ENCODE results near the gene SEC14L1.
"Not testable (repeated sequence)": the region's sequence is repeated elsewhere in the genome, so short reads cannot be mapped to it uniquely, and the experiment has no call there.

Gene SEC14L1

GRCh38 chr17:77142689-77143088, 1.9 kb downstream of the SEC14L1 start:
- DNase-seq (ENCODE audit: low read depth): no peak

DNA sequence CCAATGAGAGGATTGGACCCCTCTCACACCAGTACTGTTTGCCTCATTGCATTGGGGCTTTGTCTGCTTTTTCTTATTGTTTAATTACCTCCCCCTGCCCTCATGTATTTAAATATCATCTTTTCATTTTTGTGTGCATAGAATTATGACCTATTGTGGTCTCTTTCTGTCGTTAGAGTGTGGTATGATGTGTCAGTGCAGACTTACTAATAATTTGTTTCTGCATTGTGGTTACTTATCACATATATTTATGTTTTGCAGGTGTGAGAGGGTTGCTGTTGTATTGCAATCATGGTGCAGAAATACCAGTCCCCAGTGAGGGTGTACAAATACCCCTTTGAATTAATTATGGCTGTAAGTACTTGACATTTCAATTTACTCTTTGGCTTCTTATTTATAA, 2.5 kb downstream of the SEC14L1 start:
- no peak for DNase-seq (ENCODE audit: low read depth)

GRCh38 chr17:77144227-77144626, 3.5 kb downstream of the SEC14L1 start:
- DNase-seq (ENCODE audit: low read depth): no peak

GRCh38 chr17:77145224-77145611, 4.4 kb downstream of the SEC14L1 start:
- no peak for DNase-seq (ENCODE audit: low read depth)

DNA sequence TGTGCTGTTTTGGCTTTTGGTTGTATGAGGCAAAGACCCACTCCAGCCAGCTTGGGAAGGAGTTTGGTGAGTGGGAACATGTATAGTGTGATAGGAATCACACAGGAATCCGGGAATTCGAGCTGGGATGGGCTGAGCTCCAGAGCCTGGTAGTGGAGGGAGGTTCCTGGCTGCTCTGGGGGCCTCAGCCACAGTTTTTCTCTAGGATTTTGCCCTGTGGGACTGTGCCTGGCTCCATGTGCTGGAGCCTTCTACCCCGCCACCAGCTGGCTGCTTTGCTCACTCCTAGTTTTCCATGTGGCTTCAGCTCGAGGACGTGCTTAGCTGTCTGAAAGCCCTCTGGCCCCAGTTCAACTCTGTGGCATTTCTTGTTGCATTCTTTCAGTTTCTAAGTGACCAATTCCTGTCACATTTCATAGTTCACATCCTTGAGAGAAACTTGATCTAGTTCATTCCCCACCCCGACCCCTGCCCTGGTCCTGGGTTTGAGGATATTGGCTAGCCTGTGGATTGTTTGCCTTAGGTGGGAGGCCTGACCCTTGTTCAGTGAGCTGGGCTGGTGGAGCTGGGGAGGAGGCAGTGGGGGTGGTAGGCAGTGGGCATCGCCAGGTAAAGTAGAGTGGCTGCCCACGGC, 5.0 kb downstream of the SEC14L1 start:
- DNase-seq (ENCODE audit: low read depth): no peak

GRCh38 chr17:77146246-77146632, 5.5 kb downstream of the SEC14L1 start:
- DNase-seq (ENCODE audit: low read depth): no peak

GRCh38 chr17:77146882-77147281, 6.1 kb downstream of the SEC14L1 start:
- DNase-seq (ENCODE audit: low read depth): no peak

DNA sequence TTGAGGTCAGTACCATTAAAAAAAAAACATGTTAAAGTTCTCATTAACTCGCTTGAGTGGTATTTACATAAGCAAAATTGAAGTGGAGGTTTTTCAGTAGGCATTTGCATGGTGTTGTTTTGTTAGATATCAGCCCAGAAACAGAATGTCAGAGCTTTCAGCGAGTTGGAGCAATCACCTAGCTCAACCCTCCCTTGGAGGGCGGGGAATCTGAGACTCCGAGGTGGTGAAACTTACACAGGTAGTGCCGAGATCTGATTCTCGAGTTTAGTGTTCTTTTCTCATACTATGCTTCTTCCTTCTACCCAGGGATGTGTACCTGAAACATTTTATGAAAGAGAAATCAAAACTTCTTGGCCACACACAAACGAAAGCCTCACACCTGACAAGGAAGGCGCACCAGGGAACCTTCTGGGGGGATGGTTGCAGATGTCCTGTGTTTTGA, 6.6 kb downstream of the SEC14L1 start:
- DNase-seq (ENCODE audit: low read depth): no peak

DNA sequence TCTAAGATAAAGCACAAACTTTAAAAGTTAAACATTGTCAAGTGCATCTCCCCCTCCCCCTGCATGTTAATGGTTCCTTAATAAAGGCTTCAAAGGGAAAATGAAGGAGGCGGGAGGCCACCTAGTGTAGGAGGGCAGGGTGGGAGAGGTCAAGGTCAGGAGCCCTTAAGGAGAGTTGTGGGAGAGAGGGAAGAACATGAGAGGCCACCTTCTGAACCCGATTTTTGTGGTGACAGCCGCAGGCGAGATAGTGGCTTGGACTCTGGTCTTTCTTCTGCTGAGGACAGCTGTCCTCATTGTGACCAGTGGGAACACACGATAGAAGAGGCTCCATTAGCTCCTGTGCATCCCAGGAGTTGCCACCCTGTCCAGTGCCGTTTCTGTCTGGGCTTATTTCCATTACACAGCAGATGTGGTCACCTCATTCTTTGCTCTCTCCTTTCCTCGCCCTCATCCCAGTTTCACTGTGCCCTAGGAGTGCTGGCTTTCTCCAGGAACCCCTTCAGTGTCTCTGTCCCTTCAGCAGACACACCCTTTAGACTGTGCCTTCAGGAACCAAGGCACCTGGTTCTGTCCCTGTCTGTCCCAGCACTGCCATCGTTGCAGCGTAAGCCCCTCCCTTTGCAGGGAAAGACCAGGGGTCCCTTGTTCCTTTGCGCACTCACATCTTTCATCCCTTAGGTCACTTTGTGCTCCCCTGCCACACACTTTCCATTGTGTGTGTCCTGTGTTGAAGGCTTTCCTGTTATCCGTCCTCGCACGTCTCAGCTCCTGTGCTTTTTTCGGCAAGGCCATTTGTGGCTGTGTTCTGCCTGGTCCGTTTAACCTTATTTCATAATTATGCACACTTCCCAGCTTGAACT, 7.5 kb downstream of the SEC14L1 start:
- DNase-seq (ENCODE audit: low read depth): no peak

DNA sequence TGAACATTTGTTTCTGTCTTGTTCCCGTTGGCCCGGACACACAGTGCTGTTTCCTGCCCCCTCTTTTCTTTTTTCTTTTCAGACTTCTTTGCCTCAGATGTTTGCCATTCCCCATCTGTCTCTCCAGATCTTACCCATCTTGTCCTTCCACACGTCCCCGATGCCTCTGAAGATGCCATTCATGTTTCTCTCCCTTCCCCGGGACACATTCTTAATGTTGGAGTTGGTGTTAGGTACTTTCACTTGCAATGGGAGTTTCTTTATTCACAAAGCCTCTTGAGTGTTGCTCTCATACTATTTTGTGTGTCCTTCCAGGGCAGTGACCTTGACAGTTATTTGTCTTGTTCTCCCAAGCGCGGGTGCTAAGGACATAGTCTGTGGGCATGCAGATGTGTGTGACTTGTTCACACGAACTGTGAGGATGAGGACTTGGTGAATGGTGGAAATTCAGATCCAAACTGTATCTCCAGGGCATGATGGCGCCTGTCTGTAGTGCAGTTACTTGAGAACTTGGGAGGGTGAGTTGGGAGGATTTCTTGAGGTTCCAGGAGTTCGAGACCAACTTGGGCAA, 8.3 kb downstream of the SEC14L1 start:
- no peak for DNase-seq (ENCODE audit: low read depth)

- DNase-seq (ENCODE audit: low read depth): no peak
These were observed 9.4 kb downstream of the SEC14L1 start for GRCh38 chr17:77150196-77150595.

GRCh38 chr17:77151186-77151585, 10.4 kb downstream of the SEC14L1 start:
- DNase-seq (ENCODE audit: low read depth): no peak

GRCh38 chr17:77152056-77152455, 11.3 kb downstream of the SEC14L1 start:
- not testable (repeated sequence) for DNase-seq (ENCODE audit: low read depth)

GRCh38 chr17:77153472-77153871, 12.7 kb downstream of the SEC14L1 start:
- DNase-seq (ENCODE audit: low read depth): no peak

DNA sequence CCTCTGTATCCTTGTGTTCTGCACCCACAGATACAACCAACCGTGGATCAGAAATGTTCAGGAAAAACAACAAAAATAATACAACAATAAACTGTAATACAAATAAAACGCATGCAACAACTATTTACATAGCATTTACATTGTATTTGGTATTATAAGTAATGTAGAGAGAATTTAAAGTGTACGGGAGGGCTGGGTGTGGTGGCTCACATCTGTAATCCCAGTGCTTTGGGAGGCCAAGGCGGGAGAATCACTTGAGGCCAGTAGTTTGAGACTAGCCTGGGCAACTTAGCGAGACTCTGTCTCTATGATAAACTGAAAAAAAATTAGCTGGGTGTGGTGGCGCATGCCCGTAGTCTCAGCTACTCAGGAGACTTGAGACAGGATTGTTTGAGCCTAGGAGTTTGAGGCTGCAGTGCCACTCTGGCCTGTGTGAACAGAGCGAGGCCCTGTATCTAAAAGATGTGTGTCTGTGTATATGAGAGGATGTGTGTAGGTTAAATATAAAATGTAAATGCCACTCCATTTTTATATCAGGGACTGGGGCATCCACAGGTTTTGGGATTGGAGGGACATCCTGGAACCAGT, 13.3 kb downstream of the SEC14L1 start:
- no peak for DNase-seq (ENCODE audit: low read depth)

DNA sequence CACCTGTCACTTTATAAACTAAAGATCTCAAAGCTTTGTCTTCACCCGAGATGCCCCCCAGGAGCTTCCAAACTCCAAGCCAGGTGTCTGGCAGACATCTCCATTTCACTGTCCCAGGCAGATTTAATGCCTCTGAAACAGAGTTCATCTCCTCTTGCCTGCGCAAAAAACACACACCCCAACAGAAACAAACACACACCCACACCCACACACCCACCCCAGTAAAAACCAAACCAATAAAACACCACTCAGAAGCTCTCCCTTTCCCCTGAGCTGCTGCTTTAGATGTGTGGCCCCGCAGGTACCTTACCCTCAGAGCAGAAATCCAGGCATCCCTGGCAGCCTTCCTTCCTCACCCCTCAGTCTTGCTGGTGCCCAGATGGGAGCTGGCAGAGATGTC, 14.4 kb downstream of the SEC14L1 start:
- no peak for DNase-seq (ENCODE audit: low read depth)

DNA sequence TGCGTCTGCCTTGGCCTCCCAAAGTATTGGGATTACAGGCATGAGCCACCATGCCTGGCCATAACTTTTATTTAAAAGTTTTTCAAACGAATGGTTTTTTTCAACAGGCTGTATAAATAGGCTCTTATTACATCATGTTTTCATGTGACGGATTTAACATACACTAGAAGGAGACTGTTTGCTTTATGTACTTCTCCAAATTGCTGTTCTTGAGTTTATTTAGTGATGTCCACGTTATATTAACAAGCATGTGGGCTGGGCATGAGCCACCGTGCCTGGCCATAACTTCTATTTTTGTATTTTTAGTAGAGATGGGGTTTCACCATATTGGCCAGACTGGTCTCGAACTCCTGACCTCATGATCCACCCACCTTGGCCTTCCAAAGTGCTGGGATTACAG, 17.0 kb downstream of the SEC14L1 start:
- DNase-seq (ENCODE audit: low read depth): not testable (repeated sequence)

- no peak for DNase-seq (ENCODE audit: low read depth)
These were observed 19.5 kb downstream of the SEC14L1 start for GRCh38 chr17:77160091-77160874.

DNA sequence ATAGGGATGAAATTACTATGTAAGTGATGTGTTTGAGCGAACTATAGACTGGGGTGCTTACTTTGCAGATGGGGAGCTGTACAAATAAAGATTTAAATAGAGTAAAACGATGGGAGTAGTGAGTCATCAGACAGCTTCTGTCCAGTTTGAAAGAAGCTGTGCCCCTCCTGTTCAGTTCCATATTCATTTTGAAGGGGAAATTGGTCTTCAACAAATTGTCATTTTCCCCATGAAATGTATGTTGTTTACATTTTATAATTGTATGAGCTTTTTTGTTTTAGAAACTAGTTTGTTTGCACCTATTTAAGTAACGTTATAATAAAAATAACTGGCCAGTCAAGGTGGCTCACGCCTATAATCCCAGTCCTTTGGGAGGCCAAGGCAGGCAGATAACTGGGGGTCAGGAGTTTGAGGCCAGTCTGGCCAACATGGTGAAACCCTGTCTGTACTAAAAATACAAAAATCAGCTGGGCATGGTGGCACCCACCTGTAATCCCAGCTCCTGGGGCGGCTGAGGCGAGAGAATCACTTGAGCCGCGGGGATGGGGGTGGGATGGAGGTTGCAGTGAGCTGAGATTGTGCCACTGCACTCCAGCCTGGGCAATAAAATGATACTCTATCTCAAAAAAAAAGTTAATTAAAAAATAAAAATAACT, 20.2 kb downstream of the SEC14L1 start:
- DNase-seq (ENCODE audit: low read depth): no peak

DNA sequence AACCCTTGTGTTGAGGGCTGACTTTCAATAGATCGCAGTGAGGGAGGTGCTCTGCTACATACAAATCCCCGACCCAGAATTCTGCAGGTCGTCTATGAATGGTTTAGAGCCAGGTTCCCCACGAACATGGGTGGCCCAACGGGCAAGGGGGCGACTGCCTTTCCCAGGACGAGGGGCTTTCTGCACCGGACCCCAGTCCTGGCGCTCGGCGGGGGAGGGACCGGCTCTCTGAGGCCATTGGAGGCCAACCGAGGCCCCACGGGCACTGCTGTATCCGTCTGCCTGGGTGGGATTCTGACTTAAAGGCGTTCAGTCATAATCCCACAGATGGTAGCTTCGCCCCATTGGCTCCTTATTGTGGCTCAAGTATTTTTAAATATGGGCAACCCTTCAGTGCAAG, 21.2 kb downstream of the SEC14L1 start:
- no peak for DNase-seq (ENCODE audit: low read depth)

DNA sequence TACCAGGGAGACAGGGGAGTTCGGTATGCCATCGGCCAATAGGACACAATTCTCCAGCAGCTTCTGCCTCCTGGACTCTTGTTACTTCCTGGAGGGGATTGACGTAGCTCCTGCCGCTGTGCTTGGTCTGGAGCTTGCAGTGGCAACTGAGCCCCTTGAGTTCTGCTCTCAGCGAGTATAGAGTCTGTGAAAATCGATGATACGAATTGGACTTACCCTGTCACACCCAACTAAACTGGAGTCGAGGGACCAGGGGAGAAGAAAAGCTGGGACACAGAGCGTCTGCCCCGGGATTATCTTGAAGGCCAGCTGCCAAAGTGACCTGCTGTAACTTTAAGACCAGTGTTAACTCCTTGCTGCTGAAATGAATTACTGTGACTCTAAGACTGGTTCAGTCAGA, 22.2 kb downstream of the SEC14L1 start:
- no peak for DNase-seq (ENCODE audit: low read depth)
